ENCODE data around the gene S100A7A. TPM values are rescaled to one million over a fixed set of nuclear protein-coding genes. Genes with fewer than 3 reads are reported as not detected.

Gene S100A7A
- total and polyA plus RNA-seq, 10 of the 15 experiments (the other 5 are each of a cell fraction or from before 2014, with no cell fraction given) = not detected

DNA sequence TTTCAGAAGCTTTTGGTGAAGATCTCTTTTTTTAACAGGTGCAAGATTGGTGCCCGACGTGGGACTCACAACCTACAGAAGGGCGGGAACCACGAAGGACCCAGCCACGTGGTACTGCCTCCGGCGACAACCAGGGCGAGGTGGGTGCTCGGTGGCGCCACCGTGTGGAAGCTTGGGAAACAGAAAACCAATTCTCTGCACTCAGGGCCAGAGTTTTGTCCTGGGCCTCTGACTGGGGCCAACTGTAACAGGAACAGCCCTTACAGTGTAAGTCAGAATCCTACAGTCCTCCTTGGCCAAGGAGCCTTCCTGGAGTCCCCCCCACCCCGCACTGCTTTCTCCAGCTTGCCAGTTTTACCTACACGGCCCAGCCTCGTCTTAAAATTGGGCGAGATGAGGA, 11.6 kb upstream of the S100A7A start (continued):
- TF ChIP-seq, protein P1, sequence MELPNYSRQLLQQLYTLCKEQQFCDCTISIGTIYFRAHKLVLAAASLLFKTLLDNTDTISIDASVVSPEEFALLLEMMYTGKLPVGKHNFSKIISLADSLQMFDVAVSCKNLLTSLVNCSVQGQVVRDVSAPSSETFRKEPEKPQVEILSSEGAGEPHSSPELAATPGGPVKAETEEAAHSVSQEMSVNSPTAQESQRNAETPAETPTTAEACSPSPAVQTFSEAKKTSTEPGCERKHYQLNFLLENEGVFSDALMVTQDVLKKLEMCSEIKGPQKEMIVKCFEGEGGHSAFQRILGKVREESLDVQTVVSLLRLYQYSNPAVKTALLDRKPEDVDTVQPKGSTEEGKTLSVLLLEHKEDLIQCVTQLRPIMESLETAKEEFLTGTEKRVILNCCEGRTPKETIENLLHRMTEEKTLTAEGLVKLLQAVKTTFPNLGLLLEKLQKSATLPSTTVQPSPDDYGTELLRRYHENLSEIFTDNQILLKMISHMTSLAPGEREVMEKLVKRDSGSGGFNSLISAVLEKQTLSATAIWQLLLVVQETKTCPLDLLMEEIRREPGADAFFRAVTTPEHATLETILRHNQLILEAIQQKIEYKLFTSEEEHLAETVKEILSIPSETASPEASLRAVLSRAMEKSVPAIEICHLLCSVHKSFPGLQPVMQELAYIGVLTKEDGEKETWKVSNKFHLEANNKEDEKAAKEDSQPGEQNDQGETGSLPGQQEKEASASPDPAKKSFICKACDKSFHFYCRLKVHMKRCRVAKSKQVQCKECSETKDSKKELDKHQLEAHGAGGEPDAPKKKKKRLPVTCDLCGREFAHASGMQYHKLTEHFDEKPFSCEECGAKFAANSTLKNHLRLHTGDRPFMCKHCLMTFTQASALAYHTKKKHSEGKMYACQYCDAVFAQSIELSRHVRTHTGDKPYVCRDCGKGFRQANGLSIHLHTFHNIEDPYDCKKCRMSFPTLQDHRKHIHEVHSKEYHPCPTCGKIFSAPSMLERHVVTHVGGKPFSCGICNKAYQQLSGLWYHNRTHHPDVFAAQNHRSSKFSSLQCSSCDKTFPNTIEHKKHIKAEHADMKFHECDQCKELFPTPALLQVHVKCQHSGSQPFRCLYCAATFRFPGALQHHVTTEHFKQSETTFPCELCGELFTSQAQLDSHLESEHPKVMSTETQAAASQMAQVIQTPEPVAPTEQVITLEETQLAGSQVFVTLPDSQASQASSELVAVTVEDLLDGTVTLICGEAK (IDR thresholded peaks at IDR 0.05; ENCODE audit: borderline replicate concordance) = no peak
- TF ChIP-seq DPF2 (IDR thresholded peaks at IDR 0.05) (no peak), RFX5 (IDR thresholded peaks at IDR 0.05; ENCODE audit: low read depth, low read length) (no peak), SMC3 (IDR thresholded peaks at IDR 0.05; ENCODE audit: borderline replicate concordance, low read length) (peak; percentile 56; the same call in 1 of the 2 replicates), KLF5 (IDR thresholded peaks at IDR 0.05; ENCODE audit: partially characterized antibody) (no peak), CHD2 (IDR thresholded peaks at IDR 0.05; ENCODE audit: borderline replicate concordance, low read depth, low read length) (no peak), ESRRA (IDR thresholded peaks at IDR 0.05; ENCODE audit: low read length) (no peak), ZNF622 (IDR thresholded peaks at IDR 0.05) (no peak), CREB1 (IDR thresholded peaks at IDR 0.05; ENCODE audit: low read depth) (no peak), FOXM1 (IDR thresholded peaks at IDR 0.05; ENCODE audit: low read depth, low read length) (no peak), RAD21 (IDR thresholded peaks at IDR 0.05; ENCODE audit: insufficient read depth, low read depth, low read length) (0 out of 2 replicates have a peak, but pooled peaks have one; percentile 34), CTCF (IDR thresholded peaks at IDR 0.05 in 2 of 3, conservative IDR thresholded peaks at IDR 0.05 in 1 of 3; ENCODE audit: control insufficient read depth in 2 of 3, extremely low read depth in 1 of 3, insufficient read depth in 1 of 3, low read depth in 3 of 3, low read length in 3 of 3) (peak; percentile 44 to 55 (median 51); a peak in 5 of 6 replicates), GATAD2B (conservative IDR thresholded peaks at IDR 0.05; ENCODE audit: low read depth) (no peak), YY1 (IDR thresholded peaks at IDR 0.05; ENCODE audit: low read depth, low read length) (no peak)
- TF ChIP-seq, protein P2, sequence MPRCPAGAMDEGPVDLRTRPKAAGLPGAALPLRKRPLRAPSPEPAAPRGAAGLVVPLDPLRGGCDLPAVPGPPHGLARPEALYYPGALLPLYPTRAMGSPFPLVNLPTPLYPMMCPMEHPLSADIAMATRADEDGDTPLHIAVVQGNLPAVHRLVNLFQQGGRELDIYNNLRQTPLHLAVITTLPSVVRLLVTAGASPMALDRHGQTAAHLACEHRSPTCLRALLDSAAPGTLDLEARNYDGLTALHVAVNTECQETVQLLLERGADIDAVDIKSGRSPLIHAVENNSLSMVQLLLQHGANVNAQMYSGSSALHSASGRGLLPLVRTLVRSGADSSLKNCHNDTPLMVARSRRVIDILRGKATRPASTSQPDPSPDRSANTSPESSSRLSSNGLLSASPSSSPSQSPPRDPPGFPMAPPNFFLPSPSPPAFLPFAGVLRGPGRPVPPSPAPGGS (IDR thresholded peaks at IDR 0.05; ENCODE audit: borderline replicate concordance, insufficient read depth, low read depth, low read length, poor library complexity, severe bottlenecking) = no peak
- TF ChIP-seq, protein P3, sequence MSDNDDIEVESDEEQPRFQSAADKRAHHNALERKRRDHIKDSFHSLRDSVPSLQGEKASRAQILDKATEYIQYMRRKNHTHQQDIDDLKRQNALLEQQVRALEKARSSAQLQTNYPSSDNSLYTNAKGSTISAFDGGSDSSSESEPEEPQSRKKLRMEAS (IDR thresholded peaks at IDR 0.05; ENCODE audit: low read depth, low read length) = peak; percentile 79

All from GM12878 (cell line).